Measurements from ENCODE around the gene ZNF385B.

The ZNF385B gene

DNA sequence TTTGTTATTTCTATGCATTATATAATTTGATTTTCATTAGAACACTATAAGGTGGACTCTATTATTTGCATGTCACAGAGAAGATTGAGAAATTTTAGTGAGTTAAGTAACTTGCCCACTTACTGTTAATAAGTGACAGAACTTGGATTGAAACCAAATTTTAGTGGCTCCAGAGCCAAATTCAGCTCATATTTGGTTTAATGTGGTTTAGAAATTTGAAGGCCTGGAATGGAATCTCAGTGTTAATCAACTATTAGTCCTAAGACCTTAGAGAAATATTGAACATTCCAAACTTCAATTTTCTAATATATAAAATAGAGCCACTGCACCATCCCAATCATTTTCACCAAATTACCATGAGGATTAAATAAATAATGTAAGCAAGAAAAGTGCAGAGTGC is 281.6 kb downstream of the ZNF385B start:
- Histone ChIP-seq H3K4me2 (ENCODE audit: insufficient read depth, low read length) (no peak overlapping the region), H3K27me3 (ENCODE audit: insufficient read depth, low read length, poor library complexity) (no peaks in the 10 kb centered on the region), H3K36me3 (ENCODE audit: insufficient read depth, low read length) (no peaks in the 10 kb centered on the region), H3K9ac (ENCODE audit: low read depth, low read length) (no peak overlapping the region), H3K4me3 (ENCODE audit: low read depth in 1 of 2, low read length in 2 of 2) (no peak overlapping the region), H3K9me3 (ENCODE audit: insufficient read depth, low read length, severe bottlenecking) (no peaks in the 10 kb centered on the region), H4K20me1 (ENCODE audit: insufficient read depth, low read length) (no peaks in the 10 kb centered on the region), H2AFZ (ENCODE audit: low read depth, low read length) (no peak overlapping the region), H3K4me1 (ENCODE audit: insufficient read depth, low read length) (no peaks in the 10 kb centered on the region), H3K27ac (ENCODE audit: low read length) (no peak overlapping the region), H3K79me2 (ENCODE audit: insufficient read depth, low read length) (no peaks in the 10 kb centered on the region)
- no peak for DNase-seq
- no peak for ATAC-seq (ENCODE audit: insufficient read depth, low read depth)
- TF ChIP-seq EZH2 (IDR thresholded peaks at IDR 0.05; ENCODE audit: borderline replicate concordance, low read depth, low read length, severe bottlenecking): no peak
- TF ChIP-seq, protein P1, sequence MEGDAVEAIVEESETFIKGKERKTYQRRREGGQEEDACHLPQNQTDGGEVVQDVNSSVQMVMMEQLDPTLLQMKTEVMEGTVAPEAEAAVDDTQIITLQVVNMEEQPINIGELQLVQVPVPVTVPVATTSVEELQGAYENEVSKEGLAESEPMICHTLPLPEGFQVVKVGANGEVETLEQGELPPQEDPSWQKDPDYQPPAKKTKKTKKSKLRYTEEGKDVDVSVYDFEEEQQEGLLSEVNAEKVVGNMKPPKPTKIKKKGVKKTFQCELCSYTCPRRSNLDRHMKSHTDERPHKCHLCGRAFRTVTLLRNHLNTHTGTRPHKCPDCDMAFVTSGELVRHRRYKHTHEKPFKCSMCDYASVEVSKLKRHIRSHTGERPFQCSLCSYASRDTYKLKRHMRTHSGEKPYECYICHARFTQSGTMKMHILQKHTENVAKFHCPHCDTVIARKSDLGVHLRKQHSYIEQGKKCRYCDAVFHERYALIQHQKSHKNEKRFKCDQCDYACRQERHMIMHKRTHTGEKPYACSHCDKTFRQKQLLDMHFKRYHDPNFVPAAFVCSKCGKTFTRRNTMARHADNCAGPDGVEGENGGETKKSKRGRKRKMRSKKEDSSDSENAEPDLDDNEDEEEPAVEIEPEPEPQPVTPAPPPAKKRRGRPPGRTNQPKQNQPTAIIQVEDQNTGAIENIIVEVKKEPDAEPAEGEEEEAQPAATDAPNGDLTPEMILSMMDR (IDR thresholded peaks at IDR 0.05; ENCODE audit: borderline replicate concordance, extremely low read depth, low read length, poor library complexity, severe bottlenecking): no peak

DNA sequence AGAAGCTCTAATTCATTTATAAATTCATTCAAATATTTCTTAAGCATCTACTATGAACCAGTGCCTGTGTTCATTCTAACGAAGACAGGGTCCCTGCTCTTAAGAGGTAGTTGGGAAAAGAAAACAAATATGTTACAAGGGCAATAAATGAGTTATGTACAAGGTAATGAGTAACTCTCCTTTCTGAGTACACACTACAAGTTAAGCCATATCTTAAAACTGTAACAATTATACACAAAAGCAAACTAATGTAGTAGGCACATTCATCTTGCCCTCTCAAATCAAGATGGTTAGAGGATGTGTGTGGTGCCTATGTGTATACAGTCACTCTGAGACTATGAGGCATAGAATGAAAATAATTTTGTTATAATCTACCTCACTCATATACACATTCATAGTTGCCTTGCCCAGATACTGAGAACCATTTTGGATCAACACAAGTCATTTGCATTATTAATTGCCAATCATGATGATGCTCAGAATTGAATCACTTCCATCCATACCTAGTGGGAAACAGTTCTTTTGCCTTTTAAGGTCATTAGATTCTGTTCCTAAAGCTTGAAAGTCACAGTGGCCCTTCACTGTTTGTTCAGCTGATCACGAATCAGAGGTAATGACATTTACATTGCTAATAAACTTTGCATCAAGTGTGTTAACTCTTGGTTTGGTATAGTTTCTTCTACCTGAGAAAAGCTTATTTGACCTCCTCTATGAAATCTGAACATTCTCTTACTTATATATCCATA is 283.1 kb downstream of the ZNF385B start:
- no peaks in the 10 kb centered on the region for H4K20me1 ChIP-seq (ENCODE audit: insufficient read depth, low read length)
- no peaks in the 10 kb centered on the region for H3K9me3 ChIP-seq (ENCODE audit: insufficient read depth, low read length, severe bottlenecking)
- DNase-seq (no peak), ATAC-seq (ENCODE audit: insufficient read depth, low read depth) (no peak)
- no peak for TF ChIP-seq EZH2 (IDR thresholded peaks at IDR 0.05; ENCODE audit: borderline replicate concordance, low read depth, low read length, severe bottlenecking)
- TF ChIP-seq, protein P1 (IDR thresholded peaks at IDR 0.05; ENCODE audit: borderline replicate concordance, extremely low read depth, low read length, poor library complexity, severe bottlenecking): no peak
- no peaks in the 10 kb centered on the region for H3K4me1 ChIP-seq (ENCODE audit: insufficient read depth, low read length)
- H3K27me3 ChIP-seq (ENCODE audit: insufficient read depth, low read length, poor library complexity): no peaks in the 10 kb centered on the region
- H3K36me3 ChIP-seq (ENCODE audit: insufficient read depth, low read length): no peaks in the 10 kb centered on the region
- H2AFZ ChIP-seq (ENCODE audit: low read depth, low read length): no peak overlapping the region
- H3K79me2 ChIP-seq (ENCODE audit: insufficient read depth, low read length): no peaks in the 10 kb centered on the region
- no peak overlapping the region for H3K27ac ChIP-seq (ENCODE audit: low read length)
- no peak overlapping the region for H3K4me2 ChIP-seq (ENCODE audit: insufficient read depth, low read length)
- H3K4me3 ChIP-seq (ENCODE audit: low read depth in 1 of 2, low read length in 2 of 2): no peak overlapping the region
- no peak overlapping the region for H3K9ac ChIP-seq (ENCODE audit: low read depth, low read length)

DNA sequence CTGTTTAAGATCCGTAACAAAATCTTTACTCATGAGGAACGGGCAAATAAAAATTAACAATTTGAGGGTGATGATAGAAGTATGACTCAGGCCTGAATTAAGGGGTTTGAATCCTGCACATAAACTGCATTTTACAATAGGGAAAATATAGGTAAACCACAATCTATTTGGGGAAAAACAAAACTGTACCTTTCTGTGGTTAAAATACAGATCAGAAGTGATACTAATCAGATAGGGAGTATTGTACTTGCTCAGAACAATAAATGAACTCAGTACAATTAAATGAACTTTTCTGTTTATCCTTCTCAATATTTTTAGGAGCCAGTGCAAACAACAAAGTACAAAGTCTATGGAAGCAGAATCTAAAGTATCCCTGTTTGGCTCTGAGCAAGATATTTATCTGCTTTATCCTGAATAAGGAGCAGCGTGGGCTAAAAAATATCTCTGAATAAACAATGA is 287.3 kb downstream of the ZNF385B start:
- Histone ChIP-seq H2AFZ (ENCODE audit: low read depth, low read length) (no peak overlapping the region), H3K27me3 (ENCODE audit: insufficient read depth, low read length, poor library complexity) (no peaks in the 10 kb centered on the region), H3K4me2 (ENCODE audit: insufficient read depth, low read length) (no peak overlapping the region), H4K20me1 (ENCODE audit: insufficient read depth, low read length) (no peaks in the 10 kb centered on the region), H3K36me3 (ENCODE audit: insufficient read depth, low read length) (no peaks in the 10 kb centered on the region), H3K79me2 (ENCODE audit: insufficient read depth, low read length) (no peaks in the 10 kb centered on the region), H3K9me3 (ENCODE audit: insufficient read depth, low read length, severe bottlenecking) (no peaks in the 10 kb centered on the region), H3K4me1 (ENCODE audit: insufficient read depth, low read length) (no peaks in the 10 kb centered on the region), H3K4me3 (ENCODE audit: low read depth in 1 of 2, low read length in 2 of 2) (no peak overlapping the region), H3K27ac (ENCODE audit: low read length) (no peak overlapping the region), H3K9ac (ENCODE audit: low read depth, low read length) (no peak overlapping the region)
- TF ChIP-seq EZH2 (IDR thresholded peaks at IDR 0.05; ENCODE audit: borderline replicate concordance, low read depth, low read length, severe bottlenecking): no peak
- TF ChIP-seq, protein P1 (IDR thresholded peaks at IDR 0.05; ENCODE audit: borderline replicate concordance, extremely low read depth, low read length, poor library complexity, severe bottlenecking): no peak
- DNase-seq (no peak), ATAC-seq (ENCODE audit: insufficient read depth, low read depth) (no peak)

Measured in DND-41 (cell line).